ENCODE results near the gene AP4M1.
"Not testable (repeated sequence)": the region's sequence is repeated elsewhere in the genome, so short reads cannot be mapped to it uniquely, and the experiment has no call there.

Gene AP4M1

DNA sequence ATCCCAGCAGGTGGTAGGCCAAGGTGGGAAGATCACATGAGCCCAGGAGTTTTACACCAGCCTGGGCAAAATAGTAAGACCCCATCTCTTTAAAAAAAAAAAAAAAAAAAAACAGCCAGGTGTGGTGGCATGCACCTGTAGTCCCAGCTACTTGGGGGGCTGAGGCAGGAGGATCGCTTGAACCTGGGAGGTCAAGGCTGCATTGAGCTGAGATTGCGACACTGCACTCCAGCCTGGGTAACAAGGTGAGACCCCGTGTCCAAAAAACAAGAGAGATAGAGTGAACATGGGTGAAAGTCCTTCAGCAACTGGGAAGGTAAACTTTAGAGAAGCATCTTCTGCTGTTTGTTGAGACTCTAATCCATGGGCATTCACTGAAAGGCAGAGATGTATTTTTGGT, 41.0 kb downstream of the AP4M1 start:
- Histone ChIP-seq H3K4me3 (no peak overlapping the region), H3K4me1 (peaks cover 22 to 59% (median 40%) of the 10 kb centered on the region in 10 experiments), H3K36me3 (no peaks in the 10 kb centered on the region), H3K4me2 (peak overlapping the region in 9 of 11 experiments; percentile 59 to 91 (median 78); a peak in 15 of 22 replicates), H4K20me1 (no peaks in the 10 kb centered on the region), H3K27ac (peak overlapping the region in 8 of 11 experiments; percentile 27 to 85 (median 75); a peak in 14 of 22 replicates), H3K9ac (peak overlapping the region in 5 of 11 experiments; percentile 35 to 72 (median 60); a peak in 6 of 22 replicates), H3K27me3 (no peaks in the 10 kb centered on the region), H3K9me3 (replicated peaks in 1 of 11) (no peaks in the 10 kb centered on the region)
- TF ChIP-seq Cebpa-rat (IDR thresholded peaks at IDR 0.05): peak in 2 of 11 experiments; percentile 32 to 56; a peak in 2 of 22 replicates

DNA sequence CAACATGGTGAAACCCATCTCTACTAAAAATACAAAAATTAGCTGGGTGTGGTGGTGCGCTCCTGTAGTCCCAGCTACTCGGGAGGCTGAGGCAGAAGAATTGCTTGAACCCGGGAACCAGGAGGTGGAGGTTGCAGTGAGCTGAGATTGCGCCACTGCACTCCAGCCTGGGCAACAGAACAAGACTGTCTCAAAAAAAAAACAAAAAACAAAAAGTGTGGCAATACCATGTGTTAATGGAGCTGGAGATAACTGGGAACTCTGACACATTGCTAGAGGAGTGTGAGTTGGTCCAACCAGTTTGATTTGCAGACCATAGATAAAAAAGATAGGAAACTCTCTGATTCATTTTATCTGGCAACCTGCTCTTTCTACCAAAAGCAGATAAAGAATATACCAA, 44.9 kb downstream of the AP4M1 start:
- not testable (repeated sequence) for H3K4me3 ChIP-seq; H3K27ac ChIP-seq; H3K9me3 ChIP-seq (replicated peaks in 1 of 11); H4K20me1 ChIP-seq; H3K27me3 ChIP-seq; H3K4me2 ChIP-seq; H3K9ac ChIP-seq
- Histone ChIP-seq H3K36me3 (peaks cover 0 to 15% (median 9%) of the 10 kb centered on the region in 11 experiments; a peak in 9 of 22 replicates), H3K4me1 (peaks cover 31 to 48% (median 40%) of the 10 kb centered on the region in 10 experiments)
- TF ChIP-seq Cebpa-rat (IDR thresholded peaks at IDR 0.05): 0 out of 22 replicates have a peak, but pooled peaks of 1 of the 11 experiments have one; percentile 17

- Histone ChIP-seq H3K4me1 (peaks cover 31 to 48% (median 40%) of the 10 kb centered on the region in 10 experiments), H3K4me3 (no peak overlapping the region), H3K36me3 (peaks cover 0 to 23% (median 10%) of the 10 kb centered on the region in 11 experiments; a peak in 15 of 22 replicates), H3K9me3 (replicated peaks in 1 of 11) (no peaks in the 10 kb centered on the region), H3K27me3 (no peaks in the 10 kb centered on the region), H3K9ac (no peak overlapping the region), H3K27ac (no peak overlapping the region), H3K4me2 (no peak overlapping the region), H4K20me1 (peaks cover 0 to 7% (median 0%) of the 10 kb centered on the region in 11 experiments; a peak in 3 of 22 replicates)
- TF ChIP-seq Cebpa-rat (IDR thresholded peaks at IDR 0.05): no peak
These were observed 45.8 kb downstream of the AP4M1 start for GRCh38 chr7:100147278-100147677.

DNA sequence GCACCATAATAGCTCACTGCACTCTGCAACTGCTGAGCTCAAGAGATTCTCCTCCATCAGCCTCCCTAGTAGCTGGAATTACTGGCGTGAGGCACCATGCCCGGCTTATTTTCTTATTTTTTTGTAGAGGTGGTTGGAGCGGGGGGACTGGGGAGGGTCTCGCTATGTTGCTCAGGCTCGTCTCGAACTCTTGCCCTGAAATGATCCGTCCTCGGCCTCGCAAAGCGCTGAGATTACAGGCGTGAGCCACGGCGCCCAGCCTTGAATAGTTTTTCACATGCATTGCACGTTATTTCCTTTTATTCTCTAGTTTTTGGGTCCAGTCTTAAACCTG, 46.7 kb downstream of the AP4M1 start:
- Histone ChIP-seq H4K20me1 (peaks cover 0 to 13% (median 5%) of the 10 kb centered on the region in 11 experiments; a peak in 16 of 22 replicates), H3K27ac (peak overlapping the region in 10 of 11 experiments; percentile 15 to 93 (median 85); a peak in 19 of 22 replicates), H3K4me3 (peak overlapping the region; percentile 84 to 94 (median 90); a peak in 18 of 20 replicates), H3K4me2 (peak overlapping the region; percentile 63 to 99 (median 76)), H3K9me3 (replicated peaks in 1 of 11) (no peaks in the 10 kb centered on the region), H3K27me3 (no peaks in the 10 kb centered on the region), H3K9ac (peak overlapping the region; percentile 38 to 91 (median 87); a peak in 19 of 22 replicates), H3K36me3 (peaks cover 6 to 29% (median 17%) of the 10 kb centered on the region in 11 experiments), H3K4me1 (peaks cover 37 to 48% (median 43%) of the 10 kb centered on the region in 10 experiments)
- no peak for TF ChIP-seq Cebpa-rat (IDR thresholded peaks at IDR 0.05)

- Histone ChIP-seq H3K4me1 (peaks cover 42 to 52% (median 48%) of the 10 kb centered on the region in 10 experiments), H3K27me3 (no peaks in the 10 kb centered on the region), H4K20me1 (peaks cover 1 to 19% (median 10%) of the 10 kb centered on the region in 11 experiments; a peak in 17 of 22 replicates), H3K27ac (peak within 1 kb of the TSS; percentile 75 to 93 (median 85)), H3K4me3 (peak within 1 kb of the TSS; percentile 84 to 94 (median 90)), H3K4me2 (peak within 1 kb of the TSS; percentile 85 to 99 (median 96)), H3K9ac (peak within 1 kb of the TSS; percentile 81 to 91 (median 88)), H3K36me3 (peaks cover 12 to 35% (median 23%) of the 10 kb centered on the region in 11 experiments), H3K9me3 (replicated peaks in 1 of 11) (no peaks in the 10 kb centered on the region)
- no peak for TF ChIP-seq Cebpa-rat (IDR thresholded peaks at IDR 0.05)
These were observed 47.3 kb downstream of the AP4M1 start, which contains the start of gene LAMTOR4 for GRCh38 chr7:100148559-100149328. TSS of gene LAMTOR4 (plus strand) at chr7:100148918. CDS start at chr7:100148973, 55 bp downstream.

DNA sequence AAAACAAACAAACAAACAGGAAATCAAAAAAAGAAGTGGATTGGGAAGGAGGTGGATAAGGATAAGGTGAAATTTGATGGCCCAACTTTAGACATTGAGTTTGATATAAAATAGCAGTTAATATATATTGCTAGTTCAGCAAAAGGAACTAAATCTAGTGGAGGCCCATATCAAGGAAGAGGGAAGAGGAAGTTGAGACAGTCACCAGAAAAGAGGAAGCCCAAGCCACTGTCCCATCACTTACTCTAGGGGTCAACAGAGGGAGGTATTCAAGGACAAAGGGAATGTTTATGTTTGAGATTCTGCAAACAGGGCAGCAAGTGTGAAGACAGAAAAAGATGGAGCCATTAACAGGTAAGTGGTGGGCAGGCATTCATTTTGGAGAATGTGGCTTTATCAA, 51.0 kb downstream of the AP4M1 start:
- H3K4me2 ChIP-seq: peak overlapping the region; percentile 57 to 100 (median 80)
- H3K9ac ChIP-seq: peak overlapping the region in 5 of 11 experiments; percentile 1 to 52 (median 49); a peak in 9 of 22 replicates
- peak overlapping the region in 8 of 11 experiments; percentile 15 to 74 (median 50); a peak in 16 of 22 replicates for H3K27ac ChIP-seq

DNA sequence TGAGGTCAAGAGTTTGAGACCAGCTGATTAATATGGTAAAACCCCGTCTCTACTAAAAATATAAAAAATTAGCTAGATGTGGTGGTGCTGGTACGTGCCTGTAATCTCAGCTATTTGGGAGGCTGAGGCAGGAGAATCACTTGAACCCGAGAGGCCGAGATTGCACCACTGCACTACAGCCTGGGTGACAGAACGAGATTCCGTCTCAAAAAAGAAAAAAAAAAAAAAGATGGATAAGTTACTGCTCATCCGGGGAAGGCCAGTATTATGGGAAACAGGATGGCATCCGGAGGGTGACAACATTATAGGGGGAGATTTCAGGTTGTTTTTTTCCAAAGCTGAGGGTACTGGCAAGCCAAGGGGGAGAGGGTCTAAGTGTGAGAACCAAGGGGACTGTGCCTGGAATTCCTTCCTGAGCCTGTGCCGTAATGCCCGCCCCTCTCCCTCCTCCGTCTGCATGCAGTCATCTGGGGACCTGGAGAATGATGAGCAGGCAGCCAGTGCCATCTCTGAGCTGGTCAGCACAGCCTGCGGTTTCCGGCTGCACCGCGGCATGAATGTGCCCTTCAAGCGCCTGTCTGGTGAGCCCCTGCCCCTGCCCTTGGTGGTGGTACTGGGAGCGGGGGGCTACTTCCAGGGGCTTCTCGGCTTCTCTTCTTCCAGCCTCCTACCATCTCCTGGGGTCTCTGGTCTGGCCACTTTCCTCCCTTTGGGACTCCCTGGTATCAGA, 51.7 kb downstream of the AP4M1 start:
- Histone ChIP-seq H3K9me3 (replicated peaks in 1 of 11) (no peaks in the 10 kb centered on the region), H3K4me3 (peak overlapping the region in 1 of 10 experiments; percentile 4; a peak in 1 of 20 replicates), H3K27ac (peak overlapping the region in 9 of 11 experiments; percentile 9 to 74 (median 48); a peak in 17 of 22 replicates), H3K36me3 (peaks cover 40 to 72% (median 54%) of the 10 kb centered on the region in 11 experiments), H3K4me1 (peaks cover 71 to 88% (median 83%) of the 10 kb centered on the region in 10 experiments), H3K9ac (peak overlapping the region in 9 of 11 experiments; percentile 1 to 52 (median 30); a peak in 12 of 22 replicates), H3K4me2 (peak overlapping the region; percentile 57 to 100 (median 80); a peak in 21 of 22 replicates), H4K20me1 (peaks cover 39 to 62% (median 50%) of the 10 kb centered on the region in 11 experiments), H3K27me3 (no peaks in the 10 kb centered on the region)
- TF ChIP-seq Cebpa-rat (IDR thresholded peaks at IDR 0.05): no peak

More for the DNA sequence above, 51.0 kb downstream of the AP4M1 start:
- Histone ChIP-seq H4K20me1 (peaks cover 35 to 55% (median 46%) of the 10 kb centered on the region in 11 experiments), H3K9me3 (replicated peaks in 1 of 11) (no peaks in the 10 kb centered on the region), H3K27me3 (no peaks in the 10 kb centered on the region), H3K4me1 (peaks cover 69 to 89% (median 81%) of the 10 kb centered on the region in 10 experiments), H3K36me3 (peaks cover 40 to 72% (median 53%) of the 10 kb centered on the region in 11 experiments), H3K4me3 (no peak overlapping the region)
- no peak for TF ChIP-seq Cebpa-rat (IDR thresholded peaks at IDR 0.05)
